Ureter (tissue), 1 donor: ENCODE data around the gene CCDC102A. TPM values are rescaled to one million over a fixed set of nuclear protein-coding genes. Genes with fewer than 3 reads are reported as not detected.
A peak's percentile ranks its signal among the peaks of the same experiment; 100 is the strongest.

ENCODE experiments used
- DNase-seq: peaks from one replicate; pipeline ENCODE4 v3.0.0-alpha.2; 2020; ENCODE audit warnings: low spot score
- total RNA-seq: library from RNA; stranded (reverse); gene quantifications from one replicate; pipeline ENCODE4 v1.2.4, GENCODE V29; 2023
- donor health status: DM: yes; HTN: yes; CAD: no.

Gene CCDC102A
- total RNA-seq, 1 donor from 2014 or later = 4.6 TPM

- no peak for DNase-seq
Observed at GRCh38 chr16:57537581-57538234, 1.3 kb upstream of the CCDC102A start.

GRCh38 chr16:57537194-57537505 lies 779 bp upstream of the CCDC102A start:
- no peak for DNase-seq

DNA sequence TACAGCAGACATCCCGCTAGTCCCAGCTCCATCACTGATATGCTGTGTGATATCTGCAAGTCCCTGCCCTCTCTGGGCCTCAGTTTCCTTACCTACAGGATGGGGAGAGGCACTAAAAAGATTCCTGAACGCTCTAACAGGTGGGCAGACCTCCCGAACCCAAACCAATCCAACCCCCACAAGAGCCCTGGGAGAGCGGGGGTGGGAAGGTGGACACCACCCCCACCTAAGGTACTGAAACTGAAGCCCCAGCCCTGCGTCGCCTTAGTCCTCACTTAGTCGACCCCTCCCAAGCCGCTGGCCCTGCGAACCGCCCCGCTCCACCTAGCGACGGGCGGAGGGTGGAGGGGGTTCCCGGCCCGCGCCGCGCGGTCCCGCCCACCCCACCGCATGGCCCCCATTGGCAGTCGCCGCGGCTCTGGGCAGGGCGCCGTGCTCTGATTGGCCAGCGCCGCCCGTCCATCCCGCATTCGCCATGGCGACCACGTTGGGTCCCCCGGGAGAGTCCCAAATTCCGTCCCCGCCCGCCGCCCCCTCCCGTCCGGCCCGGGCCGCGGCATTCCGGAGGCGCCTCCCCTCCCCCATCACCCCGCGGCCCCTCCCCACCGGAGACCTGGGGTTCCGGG lies 578 bp downstream of the CCDC102A start:
- peak; percentile 96 for DNase-seq

DNA sequence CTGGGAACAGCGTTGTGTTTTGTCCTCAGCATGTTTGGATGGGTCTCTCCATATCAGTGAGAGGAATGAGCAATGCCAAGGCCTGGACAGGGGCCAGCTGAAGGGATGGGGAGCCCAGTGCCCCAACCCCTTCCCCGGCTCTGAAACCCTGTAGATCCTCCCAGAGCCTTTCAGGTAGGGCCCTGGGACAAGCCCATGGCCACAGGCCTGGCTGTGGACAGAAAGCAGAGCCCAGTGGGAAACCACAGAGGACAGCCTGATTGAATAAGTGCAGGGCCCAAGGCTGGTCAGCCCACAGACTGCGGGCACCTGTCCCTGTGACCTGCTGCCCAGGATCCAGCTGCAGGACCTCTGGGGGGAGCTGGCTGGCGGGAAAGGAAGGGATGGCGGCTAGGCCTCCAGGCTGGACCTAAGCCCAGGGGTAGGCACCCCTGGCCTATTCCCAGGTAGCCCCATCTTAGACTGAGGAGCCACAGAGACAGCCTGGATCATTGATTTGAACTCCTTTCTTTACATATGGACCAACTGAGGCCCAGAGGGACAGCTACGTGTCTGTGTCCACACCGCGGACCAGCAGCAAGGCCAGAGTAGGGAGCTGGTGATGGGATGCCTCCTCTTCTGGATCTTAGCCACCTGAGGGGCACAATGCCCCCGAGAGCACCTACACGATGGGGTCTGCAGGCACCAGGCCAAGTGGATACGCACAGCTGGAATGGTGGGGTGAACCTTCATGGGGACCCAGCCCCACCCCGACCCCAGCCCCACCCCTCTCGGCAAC lies 1.3 kb downstream of the CCDC102A start:
- DNase-seq = peak; percentile 45

DNA sequence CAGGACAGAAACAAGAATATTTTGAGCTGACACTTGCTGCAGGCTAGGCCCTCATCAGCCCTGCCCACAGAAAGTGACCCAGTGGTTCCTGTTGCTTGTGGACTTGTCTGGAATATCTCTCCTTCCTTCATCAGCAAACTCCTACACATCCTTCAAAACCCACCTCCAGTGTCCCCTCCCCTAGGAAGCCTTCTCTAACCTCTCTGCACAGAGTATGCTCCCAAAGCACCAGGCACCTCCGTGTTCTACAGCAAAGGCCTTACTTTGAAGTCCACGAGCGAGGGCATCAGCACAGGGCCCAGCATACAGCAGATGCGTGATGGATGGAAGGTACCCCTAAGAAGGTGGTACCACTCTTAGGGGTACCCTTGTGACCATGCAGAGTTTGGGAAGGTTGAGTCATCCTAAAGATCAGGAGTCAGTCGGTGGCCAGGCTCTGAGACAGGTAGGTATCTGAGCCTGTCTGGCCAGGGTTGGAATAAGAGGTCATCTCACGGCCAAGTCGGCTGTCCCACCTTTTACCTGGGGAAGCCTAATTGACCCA lies 2.0 kb downstream of the CCDC102A start:
- DNase-seq = no peak

DNA sequence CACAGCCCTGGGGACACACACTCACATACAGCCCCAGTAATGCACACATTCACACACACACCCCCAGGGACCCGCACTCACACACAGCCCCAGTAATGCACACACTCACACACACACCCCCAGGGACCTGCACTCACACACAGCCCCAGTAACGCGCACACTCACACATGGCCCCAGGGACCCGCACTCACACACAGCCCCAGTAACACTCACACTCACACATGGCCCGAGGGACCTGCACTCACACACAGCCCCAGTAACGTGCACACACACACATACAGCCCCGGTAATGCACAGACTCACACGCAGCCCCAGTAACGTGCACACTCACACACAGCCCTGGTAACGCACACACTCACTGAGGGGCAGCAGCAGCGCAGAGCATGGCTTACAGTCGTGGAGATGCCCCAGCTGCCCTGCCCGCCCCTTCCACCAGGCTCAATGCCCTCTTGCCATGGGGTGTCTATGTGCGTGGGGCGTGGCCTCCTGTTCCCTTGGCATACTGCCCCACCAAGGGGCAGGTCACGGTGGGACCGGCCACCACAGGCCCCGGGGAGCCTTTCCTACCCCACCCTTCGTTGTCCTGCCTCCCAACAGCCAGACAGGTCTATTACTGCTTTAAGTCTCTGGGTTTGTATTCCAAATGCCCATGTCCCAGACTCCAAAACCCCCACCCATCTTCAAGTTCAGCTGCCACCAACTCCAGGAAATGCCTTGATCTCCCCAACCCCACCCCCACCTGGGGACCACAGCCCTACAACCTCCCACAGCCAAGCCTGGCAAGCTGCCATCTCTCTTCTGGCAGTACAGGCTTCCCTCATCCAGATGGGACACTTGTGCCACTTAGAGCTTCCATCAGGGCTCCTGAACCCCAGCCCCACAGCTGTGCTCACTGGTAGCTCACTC lies 2.7 kb downstream of the CCDC102A start:
- peak; percentile 53 for DNase-seq

- peak; percentile 32 for DNase-seq
Observed at GRCh38 chr16:57532266-57532625, 4.1 kb downstream of the CCDC102A start.

DNA sequence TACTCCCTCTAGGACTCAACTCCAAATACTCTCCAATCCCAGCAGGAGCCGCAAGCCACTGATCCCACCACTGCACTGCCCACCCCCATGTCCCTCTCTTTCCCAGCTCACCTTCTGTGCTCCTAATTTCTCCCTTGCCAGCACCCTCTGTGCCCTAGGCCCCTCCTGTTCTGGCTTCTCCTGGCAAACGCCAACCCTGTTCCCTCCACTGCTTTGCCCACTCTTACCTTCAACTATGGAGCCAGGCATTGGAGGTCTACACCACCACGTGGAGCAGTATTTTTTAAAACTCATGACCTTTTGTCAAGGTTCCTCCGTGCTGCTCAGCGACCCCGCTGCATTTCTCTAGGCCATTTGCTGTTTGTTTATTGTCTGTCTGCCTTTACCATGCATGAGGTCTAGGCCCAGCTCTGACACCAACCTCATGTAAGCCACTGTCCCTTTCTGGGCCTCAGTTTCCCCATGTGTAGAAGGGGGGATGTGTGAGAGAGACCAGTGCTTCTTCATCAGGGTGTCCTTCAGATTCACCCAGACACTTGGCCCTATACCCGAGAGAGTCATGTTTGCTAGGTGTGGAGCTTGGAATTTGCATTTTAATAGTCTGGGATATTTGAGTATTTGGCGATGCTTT lies 4.6 kb downstream of the CCDC102A start:
- DNase-seq = peak; percentile 36

- DNase-seq = peak; percentile 28
Observed at GRCh38 chr16:57531253-57531575, 5.2 kb downstream of the CCDC102A start.

GRCh38 chr16:57530522-57531252 lies 5.7 kb downstream of the CCDC102A start:
- no peak for DNase-seq

DNA sequence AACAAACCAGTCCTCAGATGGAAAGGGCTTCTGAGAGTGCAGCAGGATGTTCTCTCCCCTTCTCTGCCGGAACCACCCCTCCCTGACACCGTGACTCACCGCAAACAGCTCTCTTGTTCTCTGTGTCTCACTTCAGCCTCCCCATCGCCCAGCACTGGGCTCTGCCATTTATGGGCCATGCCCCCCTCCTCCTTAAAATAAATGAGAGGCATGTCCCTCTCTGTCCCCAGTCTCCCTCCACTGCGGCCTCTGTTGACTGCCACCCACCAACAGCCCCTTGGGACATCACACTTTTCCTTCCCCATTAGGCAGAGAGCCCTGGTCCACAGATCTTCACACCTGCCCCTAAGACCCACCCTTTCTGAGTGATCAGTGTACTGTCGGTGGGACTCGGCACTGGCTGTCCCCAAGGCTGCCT lies 6.3 kb downstream of the CCDC102A start:
- peak; percentile 74 for DNase-seq

GRCh38 chr16:57529391-57530103 lies 6.8 kb downstream of the CCDC102A start:
- DNase-seq = no peak

DNA sequence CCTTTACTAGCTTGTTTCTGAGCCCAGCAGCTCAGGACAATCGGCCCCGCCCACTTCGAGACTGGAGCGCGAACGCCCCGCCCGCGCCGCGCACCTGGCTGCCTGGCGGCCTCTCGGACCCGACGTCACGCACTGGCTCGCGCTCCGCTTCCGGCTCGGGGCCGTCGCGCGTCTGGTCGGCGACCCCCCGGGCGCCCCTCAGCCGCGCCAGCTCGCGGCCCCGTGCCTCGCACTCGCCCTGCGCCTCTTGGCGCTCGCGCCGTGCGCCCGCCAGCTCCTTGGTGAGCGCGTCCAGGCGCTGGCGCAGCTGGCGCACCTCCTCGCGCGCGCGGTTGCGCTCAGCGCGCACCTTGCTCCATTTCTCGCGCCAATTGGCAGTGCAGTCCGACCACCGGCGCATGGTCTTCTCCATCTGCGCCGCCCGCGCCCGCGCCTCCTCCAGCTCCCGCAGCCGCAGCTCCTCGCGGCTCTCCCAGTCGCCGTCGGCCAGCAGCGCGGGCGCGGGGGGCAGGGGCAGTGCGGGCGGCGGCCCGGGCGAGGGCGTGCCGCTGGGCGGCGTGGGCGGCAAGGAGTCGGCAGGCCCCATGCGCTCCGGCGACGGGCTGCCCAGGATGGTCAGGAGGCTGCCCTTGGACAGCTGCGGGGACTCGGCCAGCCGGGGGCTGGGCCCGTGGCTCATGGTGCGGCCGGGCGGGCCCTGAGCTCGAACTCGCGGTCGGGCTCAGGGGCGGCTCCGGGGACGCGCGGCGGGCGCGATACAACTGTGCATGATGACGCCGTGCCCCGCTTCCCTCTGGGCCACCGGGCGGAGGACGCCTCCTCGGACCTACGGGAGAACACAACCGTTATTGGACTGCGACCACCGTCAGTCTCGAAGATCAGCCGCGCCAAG lies 7.6 kb downstream of the CCDC102A start:
- DNase-seq = no peak

- DNase-seq = no peak
Observed at GRCh38 chr16:57527610-57528360, 8.6 kb downstream of the CCDC102A start.

DNA sequence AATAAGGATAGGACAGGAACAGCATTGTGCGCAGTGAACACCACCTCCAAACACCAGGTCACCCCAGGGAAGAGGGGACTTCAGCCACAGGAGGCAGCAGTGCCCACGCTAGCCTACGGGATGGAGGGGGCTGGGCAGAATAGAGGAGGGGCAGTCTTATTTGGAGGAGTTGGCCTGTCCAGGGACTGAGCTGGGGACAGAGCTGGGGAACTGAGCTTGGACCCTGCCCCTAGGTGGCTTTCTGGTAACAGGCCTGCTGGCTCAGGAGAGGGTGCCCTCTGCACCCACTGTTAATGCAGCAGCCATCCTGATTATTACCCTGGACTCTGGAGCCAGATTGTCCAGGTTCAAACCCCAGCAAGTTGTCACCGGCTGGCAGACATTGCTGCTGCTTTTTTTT lies 9.3 kb downstream of the CCDC102A start:
- no peak for DNase-seq

GRCh38 chr16:57526498-57526897 lies 9.9 kb downstream of the CCDC102A start:
- DNase-seq = no peak

DNA sequence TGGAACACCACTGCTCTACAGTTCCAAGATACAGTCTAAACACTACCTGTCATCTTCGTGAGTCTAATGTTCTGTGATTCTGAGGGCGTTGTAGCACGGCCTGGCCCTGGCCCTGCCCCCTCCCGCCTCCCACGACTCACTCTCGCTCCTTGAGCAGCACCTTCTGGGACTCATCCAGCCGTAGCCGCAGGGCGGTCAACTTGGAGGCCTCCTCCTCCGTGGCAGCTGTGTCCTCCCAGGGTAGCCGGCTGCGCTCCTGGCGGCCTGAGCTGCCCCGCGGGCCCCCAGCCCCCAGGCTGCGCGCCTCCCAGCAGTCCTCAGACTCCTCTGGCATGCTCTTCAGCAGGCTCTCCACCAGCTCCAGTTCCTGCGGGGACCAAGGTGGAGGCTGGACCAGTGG lies 10.6 kb downstream of the CCDC102A start:
- no peak for DNase-seq

DNA sequence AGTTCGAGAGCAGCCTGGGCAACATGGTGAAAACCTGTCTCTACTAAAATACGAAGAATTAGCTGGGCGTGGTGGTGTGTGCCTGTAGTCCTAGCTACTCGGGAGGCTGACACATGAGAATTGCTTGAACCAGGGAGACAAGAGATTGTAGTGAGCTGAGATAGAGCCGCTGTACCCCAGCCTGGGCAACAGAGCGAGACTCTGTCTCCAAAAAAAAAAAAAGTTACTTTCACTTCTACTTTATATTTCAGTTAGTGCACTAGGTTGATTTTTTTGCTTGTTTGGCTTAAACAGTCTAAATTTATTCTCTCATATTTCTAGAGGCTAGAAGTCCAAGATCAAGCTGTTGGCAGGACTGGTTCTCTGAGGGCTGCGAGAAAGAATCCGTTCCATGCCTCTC lies 13.4 kb downstream of the CCDC102A start:
- no peak for DNase-seq
